Hepatocyte (in vitro differentiated cells): ENCODE results near the gene KDELR3.

ENCODE experiments used
- EZH2 ChIP-seq: fragments of 200-600 bp; sonication (generic); IDR thresholded peaks from 2 replicates; pipeline ENCODE4 v1.6.1; 2016; ENCODE audit warnings: antibody characterized with exemption, mild to moderate bottlenecking, borderline replicate concordance
- TF ChIP-seq, protein P1 (sequence below): fragments of 200-600 bp; sonication (generic); IDR thresholded peaks from 2 replicates; pipeline ENCODE4 v1.5.1; 2016; ENCODE audit warnings: antibody characterized with exemption, mild to moderate bottlenecking; ENCODE audit not compliant: poor library complexity

DNA sequence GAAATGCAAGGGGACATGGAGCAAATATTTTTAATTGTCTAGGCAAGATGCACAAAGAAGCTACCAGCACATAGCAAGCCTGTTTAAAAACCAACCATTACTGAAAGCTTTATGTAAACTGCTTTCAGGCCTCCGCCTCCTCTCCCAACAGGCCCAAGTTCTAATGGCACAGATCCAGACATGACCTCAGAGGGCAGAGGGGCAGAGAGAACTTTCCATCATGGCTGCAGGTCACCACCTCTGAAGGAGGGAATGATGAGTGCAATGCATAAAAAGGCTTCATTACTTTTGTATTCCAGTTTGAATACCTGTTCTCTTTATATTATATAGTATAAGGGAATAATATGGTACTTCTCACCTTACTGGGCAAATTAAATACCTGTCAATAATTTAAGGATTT lies 23.0 kb downstream of the KDELR3 start:
- TF ChIP-seq, protein P1, sequence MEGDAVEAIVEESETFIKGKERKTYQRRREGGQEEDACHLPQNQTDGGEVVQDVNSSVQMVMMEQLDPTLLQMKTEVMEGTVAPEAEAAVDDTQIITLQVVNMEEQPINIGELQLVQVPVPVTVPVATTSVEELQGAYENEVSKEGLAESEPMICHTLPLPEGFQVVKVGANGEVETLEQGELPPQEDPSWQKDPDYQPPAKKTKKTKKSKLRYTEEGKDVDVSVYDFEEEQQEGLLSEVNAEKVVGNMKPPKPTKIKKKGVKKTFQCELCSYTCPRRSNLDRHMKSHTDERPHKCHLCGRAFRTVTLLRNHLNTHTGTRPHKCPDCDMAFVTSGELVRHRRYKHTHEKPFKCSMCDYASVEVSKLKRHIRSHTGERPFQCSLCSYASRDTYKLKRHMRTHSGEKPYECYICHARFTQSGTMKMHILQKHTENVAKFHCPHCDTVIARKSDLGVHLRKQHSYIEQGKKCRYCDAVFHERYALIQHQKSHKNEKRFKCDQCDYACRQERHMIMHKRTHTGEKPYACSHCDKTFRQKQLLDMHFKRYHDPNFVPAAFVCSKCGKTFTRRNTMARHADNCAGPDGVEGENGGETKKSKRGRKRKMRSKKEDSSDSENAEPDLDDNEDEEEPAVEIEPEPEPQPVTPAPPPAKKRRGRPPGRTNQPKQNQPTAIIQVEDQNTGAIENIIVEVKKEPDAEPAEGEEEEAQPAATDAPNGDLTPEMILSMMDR: no peak
- no peak for TF ChIP-seq EZH2
